ENCODE data around the gene TCP11X1.
"Not testable (repeated sequence)": the region's sequence is repeated elsewhere in the genome, so short reads cannot be mapped to it uniquely, and the experiment has no call there.

Gene TCP11X1

DNA sequence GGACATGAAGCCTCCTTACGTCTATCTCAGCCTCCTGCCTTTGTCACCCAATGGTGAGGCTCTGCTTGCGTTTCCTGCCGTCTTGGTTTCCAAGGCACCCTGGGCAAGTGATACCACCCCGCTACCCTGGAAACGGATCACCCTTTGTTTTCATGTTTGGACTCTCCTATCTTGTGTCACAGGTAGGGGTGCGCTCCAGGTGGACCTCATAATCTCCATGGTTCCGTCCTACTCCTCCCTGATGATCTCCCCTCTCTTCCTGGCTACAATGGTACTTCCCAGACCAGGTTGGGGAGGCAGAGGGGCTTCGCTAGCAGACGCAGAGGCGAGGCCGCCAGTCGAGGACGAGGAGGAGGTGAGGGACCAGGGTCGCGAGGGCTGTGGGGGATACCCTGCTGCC, at the start of gene TCP11X1:
TSS of gene TCP11X1 (plus strand) at position 316 of the 400 bp plus-strand sequence.
- not testable (repeated sequence) for DNase-seq

DNA sequence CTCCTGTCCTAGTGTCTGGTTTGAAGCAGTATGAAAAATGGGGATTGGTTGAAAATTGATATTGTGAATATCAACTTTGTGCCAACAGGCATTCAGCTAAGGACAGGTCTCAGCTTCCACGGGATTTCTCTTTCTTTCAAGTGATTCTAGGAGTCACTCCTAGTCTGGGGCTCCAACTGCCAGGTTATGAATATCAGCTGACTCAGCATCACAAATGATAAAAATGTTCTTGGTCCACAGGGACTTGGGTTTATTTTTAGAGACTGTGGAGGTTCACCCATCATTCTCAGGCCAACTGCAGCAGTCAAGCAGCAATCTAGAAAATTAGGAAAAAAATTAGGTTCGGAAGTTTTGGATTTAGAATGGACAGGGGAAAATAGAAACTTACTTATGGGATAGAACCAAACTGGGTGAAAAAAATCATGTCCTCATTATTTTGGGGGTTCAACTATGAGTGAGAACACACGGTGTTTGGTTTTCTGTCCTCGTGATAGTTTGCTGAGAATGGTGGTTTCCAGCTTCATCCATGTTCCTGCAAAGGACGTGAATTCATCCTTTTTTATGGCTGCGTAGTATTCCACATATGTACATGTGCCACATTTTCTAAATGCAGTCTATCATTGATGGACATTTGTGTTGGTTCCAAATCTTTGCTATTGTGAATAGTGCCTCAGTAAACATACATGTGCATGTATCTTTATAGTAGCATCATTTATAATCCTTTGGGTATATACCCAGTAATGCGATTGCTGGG, 29.0 kb upstream of the TCP11X1 start:
- DNase-seq = no peak

- not testable (repeated sequence) for DNase-seq
Observed at GRCh38 chrX:102207940-102208339, 7.2 kb upstream of the TCP11X1 start.

DNA sequence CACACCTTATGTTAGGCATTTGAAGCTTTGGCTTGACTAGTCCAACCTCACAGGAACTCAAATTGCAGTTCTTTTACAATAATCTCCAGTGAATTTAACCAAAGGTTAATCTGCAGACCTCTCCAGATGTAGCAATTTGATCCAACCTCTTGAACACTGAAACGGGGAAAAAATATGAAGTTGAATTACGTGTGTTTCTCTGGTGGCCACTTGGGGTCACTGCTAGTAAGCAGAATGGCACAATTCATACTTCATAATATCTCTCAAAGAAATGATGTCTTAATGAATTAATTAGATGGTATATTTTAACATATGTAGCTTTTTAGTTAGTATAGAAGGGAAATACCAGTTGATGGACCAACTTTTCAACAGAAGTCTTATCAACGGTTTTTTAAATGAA, 1.4 kb downstream of the TCP11X1 start:
- DNase-seq = not testable (repeated sequence)

- not testable (repeated sequence) for DNase-seq
Observed at GRCh38 chrX:102235678-102236077, 20.6 kb downstream of the TCP11X1 start.

- not testable (repeated sequence) for DNase-seq
Observed at GRCh38 chrX:102240265-102240664, 25.2 kb downstream of the TCP11X1 start.

DNA sequence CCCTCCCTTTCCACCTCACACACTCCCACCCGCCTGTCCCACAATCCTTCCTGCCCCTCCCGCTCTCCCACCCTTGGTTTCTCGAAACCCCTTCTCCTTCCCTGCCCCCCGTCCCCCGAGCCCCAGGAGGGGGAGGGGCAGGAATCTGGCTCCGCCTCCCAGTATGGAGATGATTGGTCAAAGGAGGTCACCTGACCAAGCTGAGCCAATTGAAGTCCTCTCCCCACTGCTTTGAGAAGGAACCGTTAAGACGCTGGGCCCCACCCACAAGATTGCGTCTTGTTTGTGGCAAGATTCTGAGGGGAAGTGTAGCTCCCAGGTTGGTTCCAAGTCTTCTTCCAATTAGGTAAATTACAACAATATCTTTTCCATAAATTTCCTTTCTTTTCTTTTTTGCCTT, 31.8 kb downstream of the TCP11X1 start, which contains the start of gene NXF2:
TSS of gene NXF2 (plus strand) at position 275 of the 400 bp plus-strand sequence. CDS start 59,912 bp downstream, outside the sequence.
- not testable (repeated sequence) for DNase-seq

- not testable (repeated sequence) for DNase-seq
Observed at GRCh38 chrX:102272231-102272630, 57.1 kb downstream of the TCP11X1 start.
